Trophoblast cell (in vitro differentiated cells and primary cell): ENCODE measurements around the gene PLSCR3.

Experiments used
- DNase-seq, 2 donors: peaks; one replicate each; pipeline ENCODE4 v3.0.0-alpha.2; 2016
- H2AFZ ChIP-seq: 2 replicates; pipeline ENCODE4 v1.6.1; 2013; ENCODE audit warnings: low read length, moderate library complexity, mild to moderate bottlenecking; ENCODE audit not compliant: insufficient read depth, poor library complexity
- H2AK5ac ChIP-seq: 2 replicates; pipeline ENCODE4 v1.6.1; 2013; ENCODE audit warnings: mild to moderate bottlenecking, low read length
- H2BK120ac ChIP-seq: 2 replicates; pipeline ENCODE4 v1.6.1; 2013; ENCODE audit warnings: low read length, mild to moderate bottlenecking, moderate library complexity; ENCODE audit not compliant: insufficient read depth, poor library complexity
- H2BK12ac ChIP-seq: 2 replicates; pipeline ENCODE4 v1.6.1; 2013; ENCODE audit warnings: mild to moderate bottlenecking, low read length, moderate library complexity
- H2BK5ac ChIP-seq: 2 replicates; pipeline ENCODE4 v1.6.1; 2013; ENCODE audit warnings: low read length, low read depth, moderate library complexity, mild to moderate bottlenecking; ENCODE audit not compliant: poor library complexity
- H3K14ac ChIP-seq: 2 replicates; pipeline ENCODE4 v1.6.1; 2013; ENCODE audit warnings: mild to moderate bottlenecking, low read length
- H3K18ac ChIP-seq: 2 replicates; pipeline ENCODE4 v1.6.1; 2013; ENCODE audit warnings: mild to moderate bottlenecking, low read length
- H3K23ac ChIP-seq: 2 replicates; pipeline ENCODE4 v1.6.1; 2013; ENCODE audit warnings: low read length
- H3K27ac ChIP-seq: 2 replicates; pipeline ENCODE4 v1.5.1; 2013; ENCODE audit warnings: low read depth, mild to moderate bottlenecking, inconsistent platforms, low read length, moderate library complexity
- H3K27me3 ChIP-seq: 2 replicates; pipeline ENCODE4 v1.6.1; 2013; ENCODE audit warnings: inconsistent platforms, mild to moderate bottlenecking, low read length, moderate library complexity; ENCODE audit not compliant: insufficient read depth
- H3K36me3 ChIP-seq, 2 experiments: 1 replicate in 1 of 2; 2 replicates in 1 of 2; pipeline ENCODE4 v1.6.1; 2013; ENCODE audit warnings: low read length in 2 of 2, mild to moderate bottlenecking in 2 of 2, moderate library complexity in 1 of 2; ENCODE audit not compliant: insufficient read depth in 2 of 2, control insufficient read depth in 1 of 2
- H3K4ac ChIP-seq: 2 replicates; pipeline ENCODE4 v1.6.1; 2013; ENCODE audit warnings: low read depth, mild to moderate bottlenecking, low read length, moderate library complexity
- H3K4me1 ChIP-seq, 2 experiments: 1 replicate in 1 of 2; 2 replicates in 1 of 2; pipeline ENCODE4 v1.6.1; 2013; ENCODE audit warnings: low read length in 2 of 2, mild to moderate bottlenecking in 2 of 2, moderate library complexity in 1 of 2; ENCODE audit not compliant: insufficient read depth in 2 of 2, control insufficient read depth in 1 of 2
- H3K4me2 ChIP-seq: 2 replicates; pipeline ENCODE4 v1.6.1; 2013; ENCODE audit warnings: inconsistent platforms, mild to moderate bottlenecking, low read length, moderate library complexity
- H3K4me3 ChIP-seq: 2 replicates; pipeline ENCODE4 v1.5.1; 2013; ENCODE audit warnings: mild to moderate bottlenecking, low read depth, low read length, inconsistent platforms
- H3K79me1 ChIP-seq: one replicate; pipeline ENCODE4 v1.6.1; 2013; ENCODE audit warnings: low read length
- H3K79me2 ChIP-seq: 2 replicates; pipeline ENCODE4 v1.6.1; 2013; ENCODE audit warnings: low read length, mild to moderate bottlenecking; ENCODE audit not compliant: control insufficient read depth, insufficient read depth, poor library complexity
- H3K9ac ChIP-seq: 2 replicates; pipeline ENCODE4 v1.6.1; 2013; ENCODE audit warnings: mild to moderate bottlenecking, low read length
- H3K9me3 ChIP-seq: 2 replicates; pipeline ENCODE4 v1.6.1; 2013; ENCODE audit warnings: low read depth, mild to moderate bottlenecking, control low read depth, inconsistent platforms, low read length; ENCODE audit not compliant: insufficient read depth
- H4K12ac ChIP-seq: 2 replicates; pipeline ENCODE4 v1.6.1; 2013; ENCODE audit warnings: low read depth, mild to moderate bottlenecking, low read length, moderate library complexity
- H4K8ac ChIP-seq: 2 replicates; pipeline ENCODE4 v1.6.1; 2013; ENCODE audit warnings: low read depth, mild to moderate bottlenecking, low read length, moderate library complexity
- H4K91ac ChIP-seq: one replicate; pipeline ENCODE4 v1.6.1; 2013; ENCODE audit warnings: low read depth, mild to moderate bottlenecking, low read length, moderate library complexity
- WGBS: extraction: QIAGEN DNeasy Blood & Tissue Kit; methylation state at CpG from one replicate; pipeline ENCODE4 v1.1.7; 2013; ENCODE audit warnings: missing lambda C conversion rate; ENCODE audit not compliant: insufficient read length, insufficient coverage; ENCODE audit errors: extremely low coverage; 5-methylcytosine and 5-hydroxymethylcytosine counted together

The PLSCR3 gene

GRCh38 chr17:7389924-7390910 lies 4.1 kb downstream of the PLSCR3 start:
- Histone ChIP-seq H2AFZ (no peak overlapping the region), H2BK120ac (no peak overlapping the region), H3K23ac (no peak overlapping the region), H3K18ac (no peak overlapping the region), H3K4me3 (no peak overlapping the region), H3K36me3 (peaks cover 52 to 56% of the 10 kb centered on the region in 2 experiments), H3K79me1 (peaks cover 17% of the 10 kb centered on the region), H3K4me2 (no peak overlapping the region), H3K79me2 (peaks cover 12% of the 10 kb centered on the region), H3K27ac (no peak overlapping the region), H3K14ac (no peak overlapping the region), H2AK5ac (no peak overlapping the region), H4K91ac (no peak overlapping the region), H3K9ac (no peak overlapping the region), H3K27me3 (no peaks in the 10 kb centered on the region), H3K4me1 (peaks cover 11 to 12% of the 10 kb centered on the region in 2 experiments), H4K12ac (no peak overlapping the region), H2BK5ac (no peak overlapping the region), H3K9me3 (no peaks in the 10 kb centered on the region), H3K4ac (no peak overlapping the region), H4K8ac (no peak overlapping the region), H2BK12ac (no peak overlapping the region)
- no CpG with 5 or more reads among the region's 19 CpGs for WGBS
- DNase-seq: no peak

DNA sequence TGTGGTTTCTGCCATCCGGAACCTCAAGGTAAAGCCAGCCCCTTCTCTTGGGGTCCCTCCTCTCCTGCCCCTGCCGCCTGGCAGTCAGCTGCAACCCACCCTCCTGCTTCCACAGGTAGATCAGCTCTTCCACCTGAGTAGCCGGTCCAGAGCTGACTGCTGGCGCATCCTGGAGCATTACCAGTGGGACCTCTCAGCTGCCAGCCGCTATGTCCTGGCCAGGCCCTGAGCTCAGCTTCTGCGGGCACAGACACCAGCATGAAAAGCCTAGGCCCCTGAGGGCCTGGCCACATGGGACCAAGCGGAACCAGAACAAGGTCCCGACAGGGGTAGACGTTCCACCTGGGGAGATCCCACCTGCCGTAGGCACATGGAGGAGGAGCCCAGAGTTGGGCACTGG lies 5.5 kb downstream of the PLSCR3 start:
- Histone ChIP-seq H2BK120ac (no peak overlapping the region), H2AK5ac (no peak overlapping the region), H3K4me2 (no peak overlapping the region), H3K4me3 (no peak overlapping the region), H3K27me3 (no peaks in the 10 kb centered on the region), H3K9me3 (no peaks in the 10 kb centered on the region), H3K23ac (no peak overlapping the region), H4K91ac (no peak overlapping the region), H4K8ac (no peak overlapping the region), H4K12ac (no peak overlapping the region), H3K4ac (no peak overlapping the region), H2BK5ac (no peak overlapping the region), H3K27ac (no peak overlapping the region), H3K14ac (no peak overlapping the region), H3K36me3 (peaks cover 56 to 58% of the 10 kb centered on the region in 2 experiments), H2BK12ac (no peak overlapping the region), H3K4me1 (peaks cover 12 to 15% of the 10 kb centered on the region in 2 experiments), H3K79me1 (peaks cover 6% of the 10 kb centered on the region), H3K18ac (no peak overlapping the region), H3K79me2 (peaks cover 5% of the 10 kb centered on the region), H3K9ac (no peak overlapping the region), H2AFZ (no peak overlapping the region)
- WGBS: no CpG with 5 or more reads among the region's 10 CpGs
- no peak for DNase-seq

DNA sequence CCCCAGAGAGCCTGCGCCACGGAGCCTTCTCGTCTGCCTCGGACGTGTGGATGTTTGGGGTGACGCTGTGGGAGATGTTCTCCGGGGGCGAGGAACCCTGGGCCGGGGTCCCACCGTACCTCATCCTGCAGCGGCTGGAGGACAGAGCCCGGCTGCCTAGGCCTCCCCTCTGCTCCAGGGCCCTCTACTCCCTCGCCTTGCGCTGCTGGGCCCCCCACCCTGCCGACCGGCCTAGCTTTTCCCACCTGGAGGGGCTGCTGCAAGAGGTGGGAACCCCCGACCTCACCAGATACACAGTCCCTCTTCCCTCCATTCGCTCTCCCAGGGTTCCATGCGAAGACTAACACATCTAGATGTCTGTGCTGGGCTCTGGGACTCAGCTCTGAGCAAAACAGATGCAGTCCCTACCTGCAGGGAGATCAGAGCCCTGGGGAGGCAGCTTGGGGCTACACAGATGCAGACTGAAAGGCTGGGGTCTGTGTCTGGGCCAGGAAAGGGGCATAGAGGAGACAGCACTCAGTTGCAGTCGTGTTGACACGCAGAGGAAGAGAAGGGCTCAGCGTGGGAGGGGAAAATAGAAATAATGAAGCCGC lies 9.7 kb downstream of the PLSCR3 start:
- H2BK12ac ChIP-seq: no peak overlapping the region
- no peaks in the 10 kb centered on the region for H3K27me3 ChIP-seq
- no peak overlapping the region for H3K14ac ChIP-seq
- no peaks in the 10 kb centered on the region for H3K79me2 ChIP-seq
- peaks cover 7% of the 10 kb centered on the region for H3K79me1 ChIP-seq
- no peak overlapping the region for H4K12ac ChIP-seq
- H3K4me2 ChIP-seq: peak overlapping the region; percentile 66
- no peak overlapping the region for H3K23ac ChIP-seq
- H3K4ac ChIP-seq: no peak overlapping the region
- no peak overlapping the region for H3K4me3 ChIP-seq
- no peak overlapping the region for H4K91ac ChIP-seq
- H3K9me3 ChIP-seq: peaks cover 4% of the 10 kb centered on the region
- no peak overlapping the region for H2BK120ac ChIP-seq
- H2AK5ac ChIP-seq: no peak overlapping the region
- no peak overlapping the region for H3K9ac ChIP-seq
- H3K4me1 ChIP-seq: peaks cover 24 to 25% of the 10 kb centered on the region in 2 experiments
- H3K27ac ChIP-seq: no peak overlapping the region
- H2AFZ ChIP-seq: no peak overlapping the region
- no CpG with 5 or more reads among the region's 23 CpGs for WGBS
- H4K8ac ChIP-seq: no peak overlapping the region
- no peak for DNase-seq
- no peak overlapping the region for H3K18ac ChIP-seq
- no peak overlapping the region for H2BK5ac ChIP-seq
- peaks cover 30 to 39% of the 10 kb centered on the region in 2 experiments for H3K36me3 ChIP-seq

DNA sequence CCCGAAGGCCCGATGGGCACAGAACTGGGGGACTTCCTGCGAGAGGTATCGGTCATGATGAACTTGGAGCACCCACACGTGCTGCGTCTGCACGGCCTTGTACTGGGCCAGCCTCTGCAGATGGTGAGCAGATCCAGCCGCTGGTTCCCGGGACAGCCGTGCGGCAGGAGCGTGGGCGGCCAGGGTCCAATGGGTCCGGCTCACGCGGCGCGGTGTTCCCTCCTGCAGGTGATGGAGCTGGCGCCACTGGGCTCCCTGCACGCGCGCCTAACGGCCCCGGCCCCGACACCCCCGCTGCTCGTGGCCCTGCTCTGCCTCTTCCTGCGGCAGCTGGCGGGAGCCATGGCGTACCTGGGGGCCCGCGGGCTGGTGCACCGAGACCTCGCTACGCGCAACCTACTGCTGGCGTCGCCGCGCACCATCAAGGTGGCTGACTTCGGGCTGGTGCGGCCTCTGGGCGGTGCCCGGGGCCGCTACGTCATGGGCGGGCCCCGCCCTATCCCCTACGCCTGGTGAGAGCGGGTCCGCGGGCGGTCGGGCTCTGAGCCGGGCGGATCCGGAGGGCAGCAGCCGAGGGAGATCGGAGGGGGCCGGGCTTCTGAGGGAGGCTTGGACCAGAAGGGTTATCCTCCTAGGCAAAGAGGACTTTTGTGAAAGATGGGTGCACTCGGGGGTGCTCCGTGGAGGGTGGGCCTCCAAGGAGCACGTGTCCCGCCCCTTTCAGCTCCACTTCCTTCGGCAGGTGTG lies 10.4 kb downstream of the PLSCR3 start:
- no peak overlapping the region for H2BK5ac ChIP-seq
- H3K4me3 ChIP-seq: peak overlapping the region; percentile 51
- no CpG with 5 or more reads among the region's 65 CpGs for WGBS
- H2BK120ac ChIP-seq: no peak overlapping the region
- no peak overlapping the region for H3K9ac ChIP-seq
- H2AFZ ChIP-seq: no peak overlapping the region
- no peaks in the 10 kb centered on the region for H3K27me3 ChIP-seq
- peaks cover 4% of the 10 kb centered on the region for H3K9me3 ChIP-seq
- H4K8ac ChIP-seq: no peak overlapping the region
- H4K12ac ChIP-seq: peak overlapping the region; percentile 22
- H2AK5ac ChIP-seq: no peak overlapping the region
- peaks cover 7% of the 10 kb centered on the region for H3K79me1 ChIP-seq
- no peaks in the 10 kb centered on the region for H3K79me2 ChIP-seq
- no peak overlapping the region for H3K27ac ChIP-seq
- no peak overlapping the region for H3K4ac ChIP-seq
- H3K36me3 ChIP-seq: peaks cover 24 to 33% of the 10 kb centered on the region in 2 experiments
- peaks cover 24 to 25% of the 10 kb centered on the region in 2 experiments for H3K4me1 ChIP-seq
- H3K4me2 ChIP-seq: peak overlapping the region; percentile 66
- H3K23ac ChIP-seq: no peak overlapping the region
- no peak overlapping the region for H3K14ac ChIP-seq
- H4K91ac ChIP-seq: no peak overlapping the region
- H2BK12ac ChIP-seq: no peak overlapping the region
- DNase-seq: peak; percentile 56 to 75
- no peak overlapping the region for H3K18ac ChIP-seq
